NCI-H1048 (cell line): ENCODE measurements around the gene C16orf54.
"Not testable (repeated sequence)": the region's sequence is repeated elsewhere in the genome, so short reads cannot be mapped to it uniquely, and the experiment has no call there.

ENCODE experiments used
- DNase-seq: peaks from one replicate; lab custom pipeline; 2025; lab: John Stamatoyannopoulos, UW

C16orf54 gene

DNA sequence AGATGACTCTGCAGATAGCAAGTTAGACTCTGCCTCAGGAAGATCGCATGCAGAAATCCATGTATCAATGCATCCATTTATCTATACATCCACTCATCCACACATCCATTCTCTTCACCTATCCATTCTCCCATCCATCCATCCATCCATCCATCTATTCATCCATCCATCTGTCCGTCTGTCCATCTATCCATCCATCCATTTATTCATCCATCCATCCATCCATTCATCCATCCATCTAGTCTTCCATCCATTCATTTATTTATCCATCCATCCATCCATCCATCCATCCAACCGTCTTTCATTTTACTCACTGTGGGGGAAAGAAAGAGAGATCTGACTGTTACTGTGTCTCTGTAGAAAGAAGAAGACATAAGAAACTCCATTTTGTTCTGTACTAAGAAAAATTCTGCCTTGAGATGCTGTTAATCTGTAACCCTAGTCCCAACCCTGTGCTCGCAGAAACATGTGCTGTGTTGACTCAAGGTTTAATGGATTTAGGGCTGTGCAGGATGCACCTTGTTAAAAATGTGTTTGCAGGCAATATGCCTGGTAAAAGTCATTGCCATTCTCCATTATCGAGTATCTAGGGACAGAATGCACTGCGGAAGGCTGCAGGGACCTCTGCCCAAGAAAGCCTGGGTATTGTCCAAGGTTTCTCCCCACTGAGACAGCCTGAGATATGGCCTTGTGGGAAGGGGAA, 5.7 kb downstream of the C16orf54 start:
- not testable (repeated sequence) for DNase-seq

DNA sequence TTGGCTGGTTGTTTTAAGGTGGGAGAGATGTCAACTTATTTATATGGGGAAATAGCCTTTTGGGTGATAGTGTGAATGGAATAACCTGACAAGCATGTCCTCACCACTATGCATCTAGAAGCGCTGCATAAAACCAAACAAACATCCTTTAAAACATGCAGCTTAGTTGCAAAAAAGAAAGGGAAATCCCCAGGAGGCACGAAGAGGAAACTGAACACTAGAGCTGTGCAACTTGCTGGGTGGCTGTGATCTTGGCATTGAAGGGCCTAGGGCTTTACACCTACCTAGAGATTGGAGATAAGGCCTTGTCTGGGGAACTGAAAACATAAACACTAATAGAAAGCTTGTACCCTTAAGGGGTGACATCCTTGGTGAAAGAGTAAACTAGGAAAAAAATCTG, 7.3 kb downstream of the C16orf54 start:
- DNase-seq = no peak

DNA sequence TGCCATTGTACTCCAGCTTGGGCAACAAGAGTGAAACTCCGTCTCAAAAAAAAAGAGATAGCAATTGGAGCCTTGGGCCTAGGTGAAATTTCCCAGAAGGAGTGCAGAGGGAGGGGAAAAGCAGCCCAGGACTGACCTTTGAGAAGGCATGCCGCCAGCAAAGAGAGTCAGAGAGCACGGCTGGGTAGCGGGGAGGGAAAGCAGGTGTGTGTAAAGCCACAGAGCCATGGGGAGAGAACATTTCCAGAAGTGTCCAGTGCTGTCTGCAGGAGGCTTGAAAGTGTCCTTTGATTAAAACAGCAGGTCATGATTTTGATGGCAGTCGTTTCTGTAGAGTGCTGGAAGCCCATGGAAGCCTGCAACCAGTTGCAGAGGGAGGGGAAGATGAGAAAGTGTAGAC, 8.1 kb downstream of the C16orf54 start:
- DNase-seq = no peak

DNA sequence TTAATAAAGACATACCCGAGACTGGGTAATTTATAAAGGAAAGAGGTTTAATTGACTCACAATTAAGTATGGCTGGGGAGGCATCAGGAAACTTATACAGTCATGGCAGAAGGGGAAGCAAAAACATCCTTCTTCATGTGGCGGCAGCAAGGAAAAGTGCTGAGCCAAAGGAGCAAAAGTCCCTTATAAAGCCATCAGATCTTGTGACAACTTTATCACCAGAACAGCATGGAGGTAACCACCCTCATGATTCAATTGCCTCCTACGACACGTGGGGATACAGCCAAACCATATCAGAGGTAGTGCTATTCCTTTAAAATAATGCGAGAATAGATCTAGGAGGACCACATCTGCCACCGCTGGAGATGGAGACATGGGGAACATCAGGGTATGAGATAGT, 9.0 kb downstream of the C16orf54 start:
- DNase-seq = no peak

DNA sequence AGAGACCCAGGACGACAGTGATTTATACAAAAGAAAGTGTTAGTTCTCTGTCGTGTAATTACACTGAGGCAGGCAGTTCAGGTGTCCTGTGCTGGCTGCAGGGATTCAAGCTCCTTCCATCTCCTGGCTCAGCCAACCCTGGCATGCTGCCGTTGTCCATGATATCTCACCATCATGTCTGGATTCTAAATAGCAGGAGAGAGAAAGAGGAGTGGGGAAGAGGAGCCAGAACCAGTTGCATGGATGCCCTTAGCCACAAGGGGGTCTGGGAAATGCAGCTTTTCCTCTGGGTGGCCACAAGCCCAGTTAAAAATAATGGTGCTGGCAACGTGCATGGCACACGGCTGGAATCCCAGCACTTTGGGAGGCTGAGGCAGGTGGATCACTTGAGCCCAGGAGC, 9.7 kb downstream of the C16orf54 start:
- no peak for DNase-seq

DNA sequence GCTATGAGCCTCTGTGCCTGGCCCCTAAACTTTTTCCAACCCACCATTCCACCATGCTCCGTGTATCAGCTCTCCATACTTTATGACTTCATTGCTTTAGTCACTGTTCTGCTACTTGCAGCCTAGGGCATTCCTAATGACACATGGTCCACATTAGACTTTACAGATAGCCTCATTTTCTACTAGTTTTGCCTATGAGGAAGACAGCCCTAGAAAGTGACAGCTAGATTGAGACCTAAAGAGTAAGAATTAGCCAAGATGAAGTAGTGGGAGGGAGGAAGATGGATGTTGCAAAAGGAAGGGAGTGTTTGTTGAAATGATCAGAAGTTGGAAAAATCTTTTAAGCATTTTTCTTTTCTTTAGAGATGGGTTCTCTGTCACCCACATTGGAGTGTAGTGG, 11.0 kb downstream of the C16orf54 start:
- DNase-seq = no peak

DNA sequence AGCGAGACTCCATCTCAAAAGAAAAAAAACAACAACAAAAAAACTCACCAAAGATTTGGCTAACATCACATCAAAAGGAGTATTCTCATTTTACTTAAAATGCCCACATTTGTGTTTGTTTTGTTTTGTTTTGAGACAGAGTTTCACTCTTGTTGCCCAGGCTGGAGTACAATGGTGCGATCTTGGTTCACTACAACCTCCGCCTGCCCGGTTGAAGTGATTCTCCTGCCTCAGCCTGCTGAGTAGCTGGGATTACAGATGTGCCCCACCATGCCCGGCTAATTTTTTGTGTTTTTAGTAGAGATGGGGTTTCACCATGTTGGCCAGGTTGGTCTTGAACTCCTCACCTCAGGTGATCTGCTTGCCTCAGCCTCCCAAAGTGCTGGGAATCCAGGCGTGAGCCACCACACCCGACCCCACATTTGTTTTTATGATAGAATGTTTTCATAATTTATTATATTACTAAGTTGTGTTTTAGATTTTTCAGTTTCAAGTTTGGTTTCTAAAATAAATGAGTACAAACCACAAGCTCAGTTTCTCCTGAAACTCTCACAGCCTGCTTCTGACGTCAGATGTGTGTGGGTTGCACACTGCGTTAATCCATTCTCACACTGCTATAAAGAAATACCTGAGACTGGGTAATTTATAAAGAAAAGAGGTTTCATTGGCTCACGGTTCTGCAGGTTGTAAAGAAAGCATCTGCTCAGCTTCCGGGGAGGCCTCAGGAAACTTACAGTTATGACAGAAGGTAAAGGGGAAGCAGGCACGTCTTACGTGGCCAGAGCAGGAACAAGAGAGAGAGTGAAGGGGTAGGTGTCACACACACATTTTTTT, 13.8 kb downstream of the C16orf54 start:
- not testable (repeated sequence) for DNase-seq

DNA sequence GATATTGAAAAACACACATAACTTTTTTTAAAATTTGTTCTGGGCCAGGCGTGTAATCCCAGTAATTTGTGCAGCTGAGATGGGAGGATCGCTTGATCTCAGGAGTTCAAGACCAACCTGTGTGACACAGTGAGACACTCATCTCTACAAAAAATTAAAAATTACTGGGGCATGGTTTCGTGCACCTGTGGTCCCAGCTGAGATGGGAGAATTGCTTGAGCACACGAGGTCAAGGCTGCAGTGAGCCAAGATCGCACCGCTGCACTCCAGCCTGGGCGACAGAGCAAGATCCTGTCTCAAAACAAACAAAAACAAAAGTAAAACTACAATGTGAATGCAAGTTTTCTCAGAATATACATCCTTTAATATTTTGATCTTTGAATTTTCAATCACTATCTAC, 15.1 kb downstream of the C16orf54 start:
- no peak for DNase-seq

DNA sequence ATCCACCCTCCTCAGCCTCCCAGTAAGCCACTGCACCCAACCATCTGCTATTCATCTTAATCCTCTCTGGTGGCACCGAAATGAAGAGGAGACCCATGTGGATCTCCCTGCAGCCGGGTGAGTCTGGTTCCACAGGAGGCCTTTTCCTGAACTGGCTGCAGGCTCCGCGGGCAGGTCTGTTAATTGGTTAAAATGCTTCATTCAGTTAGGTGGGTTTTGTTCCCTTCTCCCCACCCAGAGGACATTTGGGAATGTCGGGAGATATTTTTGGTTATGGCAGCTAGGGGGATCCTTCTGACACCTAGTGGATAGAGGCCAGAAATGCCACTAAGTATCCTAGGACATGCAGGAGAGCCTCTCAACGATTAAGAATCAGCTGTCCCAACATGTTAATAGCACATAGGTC, 16.7 kb downstream of the C16orf54 start:
- no peak for DNase-seq

DNA sequence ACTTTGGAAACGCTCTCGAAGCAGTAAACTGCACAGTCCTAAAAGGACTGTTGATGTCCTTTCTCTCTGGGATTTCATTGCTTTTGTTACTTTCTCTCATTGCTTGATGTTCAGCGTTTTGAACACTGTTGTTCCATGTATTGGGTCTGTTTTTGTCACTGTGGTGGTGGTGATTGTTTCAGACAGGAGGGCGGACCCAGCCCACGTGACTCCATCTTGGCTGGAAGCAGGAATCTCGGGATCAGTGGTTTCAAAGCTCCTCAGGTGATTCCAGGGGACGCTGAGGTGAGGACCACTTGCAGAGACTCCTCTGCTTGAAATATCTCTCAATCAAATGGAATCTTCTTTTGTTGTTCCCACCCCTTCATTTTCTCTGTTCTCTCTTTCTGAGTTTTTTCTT, 18.3 kb downstream of the C16orf54 start:
- DNase-seq = no peak

DNA sequence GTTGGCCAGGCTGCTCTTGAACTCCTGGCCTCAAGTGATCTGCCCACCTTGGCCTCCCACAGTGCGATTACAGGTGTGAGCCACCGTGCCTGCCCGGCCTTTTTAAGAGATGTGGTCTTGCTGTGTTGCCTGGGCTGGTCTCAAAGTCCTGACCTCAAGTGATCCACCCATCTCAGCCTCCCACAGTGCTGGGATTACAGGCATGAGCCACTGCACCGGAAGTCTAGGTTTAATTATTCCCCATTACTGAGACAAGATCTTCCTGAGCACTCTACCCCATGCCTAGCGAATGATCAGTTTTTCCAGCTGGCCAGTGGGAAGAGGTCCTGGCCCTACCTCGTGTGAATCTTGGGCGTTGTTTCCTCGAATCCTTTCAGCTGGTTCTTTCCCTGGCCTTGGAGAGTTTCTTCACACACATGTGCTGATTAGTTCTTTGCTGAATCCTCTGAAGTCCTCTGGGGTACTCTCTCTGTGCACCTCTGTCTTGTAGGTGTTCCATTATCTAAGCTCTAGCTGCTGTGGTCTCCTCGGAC, 18.9 kb downstream of the C16orf54 start:
- DNase-seq = no peak

DNA sequence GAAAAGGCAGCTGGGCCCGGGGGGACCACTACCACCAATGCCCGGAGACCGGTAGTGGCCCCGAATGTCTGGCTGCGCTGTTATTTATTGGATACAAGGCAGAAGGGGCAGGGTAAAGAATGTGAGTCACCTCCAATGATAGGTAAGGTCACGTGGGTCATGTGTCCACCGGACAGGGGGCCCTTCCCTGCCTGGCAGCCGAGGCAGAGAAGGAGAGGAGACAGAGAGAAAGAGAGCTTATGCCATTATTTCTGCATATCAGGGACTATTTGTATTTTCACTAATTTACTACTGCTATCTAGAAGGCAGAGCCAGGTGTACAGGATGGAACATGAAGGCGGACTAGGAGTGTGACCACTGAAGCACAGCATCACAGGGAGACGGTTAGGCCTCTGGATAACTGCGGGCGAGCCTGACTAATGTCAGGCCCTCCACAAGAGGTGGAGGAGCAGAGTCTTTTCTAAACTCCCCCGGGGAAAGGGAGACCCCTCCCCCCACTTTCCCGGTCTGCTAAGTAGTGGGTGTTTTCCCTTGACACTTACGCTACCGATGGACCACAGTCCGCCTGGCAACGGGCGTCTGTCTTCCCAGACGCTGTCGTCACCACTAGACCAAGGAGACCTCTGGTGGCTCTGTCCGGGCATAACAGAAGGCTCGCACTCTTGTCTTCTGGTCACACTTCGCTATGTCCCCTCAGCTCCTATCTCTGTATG, 24.5 kb downstream of the C16orf54 start:
- not testable (repeated sequence) for DNase-seq

DNA sequence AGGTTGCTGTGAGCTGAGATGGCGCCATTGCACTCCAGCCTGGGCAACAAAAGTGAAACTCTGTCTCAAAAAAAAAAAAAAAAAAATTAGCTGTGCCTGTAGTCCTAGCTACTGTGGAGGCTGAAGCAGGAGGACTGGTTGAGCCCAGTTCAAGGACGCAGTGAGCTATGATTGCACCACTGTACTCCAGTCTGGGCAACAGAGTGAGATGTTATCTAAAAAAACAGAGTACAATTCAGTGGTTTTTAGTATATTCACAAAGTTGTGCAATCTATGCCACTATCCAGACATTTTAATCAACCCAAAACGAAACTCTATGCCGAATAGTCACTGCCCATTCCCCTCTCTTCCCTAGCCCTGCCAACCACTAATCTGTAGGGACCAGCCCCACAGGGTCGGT, 25.1 kb downstream of the C16orf54 start:
- DNase-seq = no peak

DNA sequence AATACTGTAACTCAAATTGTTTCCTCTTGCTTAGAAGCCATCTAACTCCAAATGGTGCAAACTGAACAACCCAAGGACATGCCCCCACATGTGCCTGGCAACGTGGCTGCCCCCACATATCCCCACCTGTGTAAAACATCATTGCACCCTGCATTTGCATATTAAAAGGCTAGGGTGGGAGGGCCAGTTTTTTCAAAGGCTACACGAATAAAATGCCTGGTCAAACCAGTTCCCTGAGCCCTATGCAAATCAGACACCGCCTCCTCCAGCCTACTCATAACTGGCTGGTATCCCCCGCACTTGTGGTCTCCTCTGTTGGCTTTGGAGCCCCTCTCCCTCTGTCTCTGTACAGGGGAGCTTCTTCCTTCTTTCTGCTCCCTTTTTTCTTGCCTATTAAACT, 26.7 kb downstream of the C16orf54 start:
- no peak for DNase-seq

DNA sequence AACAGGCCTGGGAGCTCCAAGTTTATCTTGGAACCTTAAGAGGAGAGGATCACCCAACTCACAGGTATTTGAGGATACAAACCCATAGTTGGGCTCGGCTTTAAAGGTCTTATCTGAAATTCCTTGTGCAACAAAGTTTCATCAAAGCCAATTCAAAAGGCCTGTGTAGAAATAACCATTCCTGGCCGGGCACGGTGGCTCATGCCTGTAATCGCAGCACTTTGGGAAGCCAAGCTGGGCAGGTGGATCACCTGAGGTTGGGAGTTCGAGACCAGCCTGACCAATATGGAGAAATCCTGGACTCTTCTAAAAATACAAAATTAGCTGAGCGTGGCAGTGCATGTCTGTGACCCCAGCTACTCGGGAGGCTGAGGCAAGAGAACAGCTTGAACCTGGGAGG, 28.7 kb downstream of the C16orf54 start:
- no peak for DNase-seq

DNA sequence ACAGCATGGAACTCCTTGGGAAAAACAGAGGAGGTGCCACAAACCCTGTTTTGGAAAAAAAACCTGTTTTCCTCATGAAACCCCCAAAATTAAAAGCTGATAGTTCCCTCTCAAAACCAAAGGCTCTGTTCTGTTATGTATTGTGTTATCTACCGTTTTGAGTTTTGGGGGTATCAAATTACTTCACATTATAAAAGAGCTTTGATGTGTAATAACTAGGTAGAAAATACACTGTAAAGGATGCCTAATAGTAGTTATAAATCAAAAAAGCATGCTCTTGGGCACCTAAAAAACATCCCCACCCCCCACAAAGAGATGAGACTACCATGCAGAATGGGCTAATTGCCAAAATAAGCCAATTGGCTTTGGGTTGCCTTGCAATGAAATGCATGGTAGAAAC, 30.8 kb downstream of the C16orf54 start:
- DNase-seq = no peak

DNA sequence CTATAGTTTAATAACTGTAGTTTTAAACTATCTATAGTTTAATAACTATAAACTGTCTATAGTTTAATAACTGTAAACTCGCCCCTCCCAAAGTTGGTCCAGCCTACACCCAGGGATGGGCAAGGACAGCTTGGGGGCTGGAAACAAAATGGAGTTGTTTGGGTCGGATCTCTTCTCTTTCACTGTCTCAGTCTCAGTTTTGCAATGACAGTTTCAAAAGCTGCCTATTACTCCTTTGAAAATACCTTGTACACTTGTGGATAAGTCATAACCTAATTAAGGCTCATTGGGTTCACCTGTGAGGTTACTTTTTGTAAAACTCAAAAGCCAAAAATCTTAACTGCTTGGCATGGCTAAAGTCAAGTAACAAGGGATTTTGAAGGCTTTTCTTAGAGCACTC, 31.4 kb downstream of the C16orf54 start:
- no peak for DNase-seq

DNA sequence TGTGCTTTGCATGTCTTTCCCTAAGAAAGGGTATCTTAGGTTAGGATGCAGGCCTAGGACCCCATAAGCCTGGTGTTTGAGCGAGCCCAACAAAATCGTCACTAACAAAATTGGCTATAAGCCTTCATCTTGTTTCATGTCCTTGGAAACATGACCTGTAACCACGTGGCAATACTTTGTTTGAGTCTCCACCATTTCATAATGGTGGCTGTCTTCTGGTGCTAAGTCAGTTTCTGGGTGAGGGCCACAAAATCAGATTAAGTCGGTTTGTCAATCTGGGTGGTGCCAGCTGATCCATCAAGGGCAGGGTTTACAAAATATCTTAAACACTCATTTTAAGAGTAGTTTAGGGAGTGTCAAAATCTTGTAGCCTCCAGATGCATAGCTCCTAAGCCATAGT, 33.0 kb downstream of the C16orf54 start:
- no peak for DNase-seq

DNA sequence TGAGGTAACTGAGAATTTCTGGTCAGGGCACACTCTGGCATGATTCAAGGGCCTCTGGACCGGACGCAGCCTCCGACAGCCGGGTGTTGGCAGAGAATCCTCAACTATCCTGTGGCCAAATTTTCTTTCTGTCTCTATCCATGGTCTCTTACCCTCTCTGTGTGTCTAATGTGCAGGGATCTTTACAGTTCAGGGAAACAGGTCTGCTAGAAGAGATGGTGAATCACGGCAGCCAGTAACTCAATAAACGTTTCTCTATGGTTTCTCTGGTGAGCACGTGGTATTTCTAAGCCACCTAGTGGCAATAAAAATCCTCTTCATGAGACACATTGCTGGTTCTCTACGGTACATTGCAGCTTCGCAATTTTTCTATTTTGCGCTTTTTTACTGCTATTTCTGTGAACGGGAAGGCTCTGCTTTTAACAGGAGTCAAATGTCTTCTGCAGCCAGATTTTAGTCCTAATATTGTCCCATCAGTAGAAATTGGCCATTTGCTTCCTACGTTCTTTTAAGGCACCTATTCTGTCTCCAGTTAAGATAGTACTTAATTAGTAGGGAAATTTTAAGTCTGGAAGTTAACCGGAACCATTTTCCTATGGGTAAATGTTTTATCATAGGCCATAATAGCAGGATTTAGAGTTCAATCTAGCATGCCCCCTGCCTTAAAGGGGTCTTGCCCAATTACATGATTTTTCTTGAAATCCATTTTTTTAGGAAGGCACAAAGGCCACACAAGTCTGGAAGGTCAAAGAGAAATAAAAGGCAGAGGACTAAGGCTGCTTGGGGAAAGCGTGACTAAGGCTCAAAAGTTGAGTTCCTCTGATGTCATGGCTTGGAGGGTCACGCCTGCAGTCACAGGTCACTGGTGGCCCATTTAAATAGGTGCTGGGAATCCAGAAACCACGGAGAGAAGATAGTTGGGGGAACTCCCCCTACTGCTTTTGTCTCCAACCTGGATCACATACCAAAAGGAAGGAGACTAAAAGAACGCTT, 35.3 kb downstream of the C16orf54 start:
- no peak for DNase-seq

DNA sequence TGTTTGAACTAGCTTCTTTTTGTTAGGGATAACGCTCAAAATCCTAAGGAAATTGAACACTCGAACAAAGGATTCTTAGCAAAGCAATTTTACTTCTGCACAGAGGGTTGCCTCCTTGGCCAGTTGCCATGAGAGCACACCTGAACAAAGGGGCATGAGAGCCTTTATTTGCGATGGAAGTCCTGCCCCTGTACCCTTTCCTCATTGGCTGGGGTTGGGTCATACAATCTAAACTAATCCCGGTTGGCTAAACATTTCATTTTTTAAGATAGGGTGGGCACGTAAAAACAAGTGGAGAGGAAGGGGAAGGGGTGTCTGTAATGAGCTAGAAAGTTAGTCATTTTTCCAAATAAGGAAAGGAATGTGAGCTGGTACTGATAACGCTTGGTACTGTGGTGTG, 36.1 kb downstream of the C16orf54 start:
- not testable (repeated sequence) for DNase-seq

DNA sequence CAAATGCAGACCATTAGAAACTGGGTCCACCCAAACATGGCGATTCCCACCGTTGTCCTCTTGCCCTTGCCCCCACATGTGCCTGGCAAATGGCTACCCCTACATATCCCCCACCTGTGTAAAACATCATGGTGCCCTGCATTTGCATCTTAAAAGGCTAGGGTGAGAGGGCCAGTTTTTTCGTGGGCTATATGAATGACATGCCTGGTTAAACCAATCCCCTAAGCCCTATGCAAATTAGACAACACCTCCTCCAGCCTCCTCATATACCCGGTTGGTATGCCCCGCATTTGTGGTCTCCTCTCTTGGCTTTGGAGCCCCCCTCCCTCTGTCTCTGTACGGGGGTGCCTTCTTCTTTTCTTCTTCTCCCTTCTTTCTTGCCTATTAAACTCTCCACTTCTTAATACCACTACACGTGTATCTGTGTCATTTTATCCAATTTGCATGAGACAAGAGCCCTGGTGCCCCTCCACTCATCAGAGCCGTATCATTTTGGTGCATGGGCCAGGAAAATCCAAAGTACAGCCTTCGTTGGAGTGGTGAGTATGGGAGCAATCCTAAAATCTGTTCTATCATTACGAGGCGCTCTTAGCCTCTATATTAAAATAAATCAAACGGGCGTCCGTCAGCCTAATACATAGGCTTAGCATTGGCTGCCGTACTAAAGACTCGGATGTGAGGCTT, 36.7 kb downstream of the C16orf54 start:
- no peak for DNase-seq
